BLaER1 (cell line): ENCODE results near the gene RETREG1.
A peak's percentile ranks its signal among the peaks of the same experiment; 100 is the strongest.
"Not testable (repeated sequence)": the region's sequence is repeated elsewhere in the genome, so short reads cannot be mapped to it uniquely, and the experiment has no call there.

Source experiments
- H3K27ac ChIP-seq: shearing (Covaris generic); formaldehyde crosslinking; 2 replicates; pipeline ENCODE4 v1.8.1; 2022
- H3K27me3 ChIP-seq: shearing (Covaris generic); formaldehyde crosslinking; 2 replicates; pipeline ENCODE4 v1.8.1; 2022
- H3K36me3 ChIP-seq: shearing (Covaris generic); formaldehyde crosslinking; 2 replicates; pipeline ENCODE4 v1.8.1; 2022
- H3K4me1 ChIP-seq: shearing (Covaris generic); formaldehyde crosslinking; 2 replicates; pipeline ENCODE4 v1.8.1; 2022
- H3K4me2 ChIP-seq: shearing (Covaris generic); formaldehyde crosslinking; 2 replicates; pipeline ENCODE4 v1.8.1; 2022
- H3K4me3 ChIP-seq: shearing (Covaris generic); formaldehyde crosslinking; 2 replicates; pipeline ENCODE4 v1.8.1; 2022
- H3K9ac ChIP-seq: shearing (Covaris generic); formaldehyde crosslinking; 2 replicates; pipeline ENCODE4 v1.8.1; 2022
- H3K9me3 ChIP-seq: shearing (Covaris generic); formaldehyde crosslinking; 2 replicates; pipeline ENCODE4 v1.8.1; 2022
- H4K20me1 ChIP-seq: shearing (Covaris generic); formaldehyde crosslinking; 2 replicates; pipeline ENCODE4 v1.8.1; 2022
- Cebpa-rat ChIP-seq: shearing (Covaris generic); IDR thresholded peaks from 2 replicates; pipeline ENCODE4 v1.8.1; 2022

Gene RETREG1

DNA sequence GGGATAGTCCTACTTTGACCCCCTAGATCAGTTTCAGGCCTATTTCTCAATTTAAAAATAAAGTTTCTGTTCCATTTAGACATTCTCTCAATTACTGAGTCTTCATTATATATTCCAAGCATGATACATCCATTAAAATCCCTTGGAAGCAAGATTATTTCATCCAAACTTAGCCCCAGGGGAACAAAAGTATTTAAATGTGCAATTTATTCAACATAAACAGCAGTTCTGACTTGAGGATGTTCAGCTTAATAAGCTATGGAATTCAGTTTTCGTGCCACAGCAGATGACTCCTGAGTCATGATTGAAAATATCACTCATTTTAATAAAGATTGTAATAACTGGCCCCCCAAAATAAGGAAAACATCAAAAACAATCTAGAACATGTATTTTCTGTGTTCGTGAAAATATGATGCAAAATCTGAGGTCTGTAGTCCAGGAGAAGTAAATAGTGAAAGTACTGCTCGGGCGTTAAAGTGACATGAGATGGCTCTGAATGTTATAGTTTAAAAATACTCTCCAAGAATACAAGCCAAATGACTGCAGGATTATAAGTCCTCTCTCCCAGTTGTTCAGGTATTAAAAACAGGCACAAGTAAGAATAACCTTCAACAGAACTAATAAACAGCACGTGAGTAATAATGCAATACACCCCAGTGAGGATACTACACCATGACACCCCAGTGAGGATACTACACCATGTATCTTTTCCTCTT is 67.1 kb downstream of the RETREG1 start:
- Histone ChIP-seq H3K27ac (no peak overlapping the region), H3K9ac (no peak overlapping the region), H3K4me2 (no peak overlapping the region), H3K36me3 (peaks cover 30% of the 10 kb centered on the region), H4K20me1 (peaks cover 16% of the 10 kb centered on the region; the same call in 1 of the 2 replicates), H3K27me3 (no peaks in the 10 kb centered on the region), H3K4me1 (peaks cover 29% of the 10 kb centered on the region), H3K9me3 (peaks cover 9% of the 10 kb centered on the region; the same call in 1 of the 2 replicates), H3K4me3 (no peak overlapping the region)
- TF ChIP-seq Cebpa-rat = no peak

DNA sequence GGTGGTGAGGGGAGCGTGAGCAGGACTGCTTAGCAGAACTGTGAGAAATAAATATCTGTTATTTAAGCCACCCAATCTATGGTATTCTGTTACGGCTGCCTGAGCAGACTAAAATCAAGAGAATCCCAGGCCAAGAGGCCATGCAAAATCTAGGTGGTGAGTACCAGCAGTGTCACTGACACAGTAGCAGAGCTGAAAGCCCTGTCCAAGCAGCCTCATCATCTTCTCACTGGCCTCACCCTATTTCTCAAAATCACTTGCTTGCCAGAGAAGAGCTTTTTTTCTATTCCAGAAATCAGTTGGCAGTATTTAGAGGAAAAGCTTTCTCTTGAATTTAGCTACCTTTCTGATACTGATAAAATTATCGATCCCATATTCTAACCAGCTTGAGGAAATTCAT is 68.0 kb downstream of the RETREG1 start:
- H3K36me3 ChIP-seq = peaks cover 25% of the 10 kb centered on the region
- H3K9me3 ChIP-seq = peaks cover 9% of the 10 kb centered on the region; the same call in 1 of the 2 replicates
- peaks cover 16% of the 10 kb centered on the region; the same call in 1 of the 2 replicates for H4K20me1 ChIP-seq
- H3K4me1 ChIP-seq = peaks cover 21% of the 10 kb centered on the region
- no peak overlapping the region for H3K27ac ChIP-seq
- TF ChIP-seq Cebpa-rat = no peak
- no peak overlapping the region for H3K4me3 ChIP-seq
- no peak overlapping the region for H3K4me2 ChIP-seq
- no peaks in the 10 kb centered on the region for H3K27me3 ChIP-seq
- no peak overlapping the region for H3K9ac ChIP-seq

DNA sequence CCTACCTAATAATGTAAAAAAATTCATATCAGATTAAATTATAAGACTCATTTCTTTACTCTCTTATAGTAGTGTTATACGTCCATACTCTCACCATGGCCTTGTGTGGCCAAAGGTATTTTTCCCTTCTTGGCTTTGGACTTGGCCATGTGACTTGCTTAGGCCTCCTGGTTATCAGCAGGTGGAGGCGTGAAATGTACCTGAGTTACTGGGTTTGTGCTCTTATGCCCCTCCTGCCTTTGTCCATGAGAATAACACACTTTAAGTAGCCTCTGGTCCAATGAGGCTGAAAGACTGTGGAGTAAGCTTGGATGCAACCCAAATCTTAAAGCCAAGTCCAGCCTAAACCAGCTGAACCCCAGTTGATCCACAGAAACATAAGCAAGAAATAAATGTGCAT is 68.7 kb downstream of the RETREG1 start:
- Histone ChIP-seq H3K4me1 (peaks cover 16% of the 10 kb centered on the region), H3K4me3 (no peak overlapping the region), H3K4me2 (no peak overlapping the region), H3K9ac (no peak overlapping the region), H3K27me3 (no peaks in the 10 kb centered on the region), H3K9me3 (peaks cover 9% of the 10 kb centered on the region; the same call in 1 of the 2 replicates), H4K20me1 (peaks cover 16% of the 10 kb centered on the region; the same call in 1 of the 2 replicates), H3K36me3 (peaks cover 23% of the 10 kb centered on the region), H3K27ac (no peak overlapping the region)
- no peak for TF ChIP-seq Cebpa-rat

DNA sequence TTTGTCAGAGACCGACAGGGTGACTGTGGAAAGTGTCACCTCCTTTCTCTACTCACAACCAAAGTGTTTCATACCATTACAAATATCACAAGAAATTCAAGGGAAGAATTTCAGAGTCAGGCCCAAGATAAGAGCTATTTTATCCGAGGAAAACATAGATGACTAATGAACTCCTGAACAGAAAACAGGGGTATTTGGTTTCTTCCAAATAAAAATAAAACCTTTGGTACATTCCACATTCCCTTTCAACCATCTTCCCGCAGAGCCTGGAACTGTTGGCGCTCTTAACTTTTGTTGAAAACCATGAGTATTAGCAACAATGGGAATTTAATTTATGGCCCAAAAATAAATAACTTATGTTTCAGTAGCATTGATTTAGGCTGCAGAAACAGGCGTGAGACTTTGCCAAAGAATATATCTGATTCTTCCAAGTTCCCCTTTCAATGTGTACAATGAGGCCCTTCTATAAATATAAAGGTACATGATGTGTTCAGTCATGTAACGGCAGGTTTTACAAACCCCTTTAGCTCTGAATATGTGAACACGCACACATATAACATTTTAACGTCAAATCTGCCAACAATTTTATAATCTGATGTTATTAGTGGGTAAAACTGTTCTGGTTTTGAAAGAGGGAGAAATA is 69.5 kb downstream of the RETREG1 start:
- no peak overlapping the region for H3K4me3 ChIP-seq
- H3K9ac ChIP-seq = no peak overlapping the region
- H3K36me3 ChIP-seq = peaks cover 23% of the 10 kb centered on the region
- no peak overlapping the region for H3K4me2 ChIP-seq
- H3K27ac ChIP-seq = no peak overlapping the region
- no peaks in the 10 kb centered on the region for H3K27me3 ChIP-seq
- H3K9me3 ChIP-seq = peaks cover 9% of the 10 kb centered on the region; the same call in 1 of the 2 replicates
- H4K20me1 ChIP-seq = peaks cover 16% of the 10 kb centered on the region; the same call in 1 of the 2 replicates
- peaks cover 13% of the 10 kb centered on the region for H3K4me1 ChIP-seq
- no peak for TF ChIP-seq Cebpa-rat

DNA sequence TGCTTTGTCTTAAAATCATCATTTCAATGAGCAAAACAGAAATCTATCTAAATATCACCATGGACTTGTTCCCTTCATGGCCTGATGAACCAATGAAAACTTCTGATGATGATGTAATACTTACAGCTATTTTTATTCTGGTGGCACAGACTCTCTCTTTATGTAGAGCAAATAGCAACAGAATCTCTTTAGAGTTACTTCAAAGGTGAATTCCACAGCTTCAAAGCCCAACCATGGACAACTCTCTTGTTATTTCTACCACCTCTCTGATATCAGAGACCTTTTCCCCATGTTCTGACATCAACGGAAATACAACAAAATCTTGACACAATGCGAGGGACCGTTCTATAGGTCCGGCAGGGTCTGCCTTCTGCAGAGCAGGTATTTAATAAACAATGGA is 70.1 kb downstream of the RETREG1 start:
- Histone ChIP-seq H3K9me3 (peaks cover 7% of the 10 kb centered on the region; the same call in 1 of the 2 replicates), H3K27me3 (no peaks in the 10 kb centered on the region), H3K27ac (no peak overlapping the region), H3K4me1 (peaks cover 18% of the 10 kb centered on the region), H4K20me1 (peaks cover 16% of the 10 kb centered on the region; the same call in 1 of the 2 replicates), H3K4me3 (no peak overlapping the region), H3K9ac (no peak overlapping the region), H3K4me2 (no peak overlapping the region), H3K36me3 (peaks cover 21% of the 10 kb centered on the region)
- TF ChIP-seq Cebpa-rat = no peak

DNA sequence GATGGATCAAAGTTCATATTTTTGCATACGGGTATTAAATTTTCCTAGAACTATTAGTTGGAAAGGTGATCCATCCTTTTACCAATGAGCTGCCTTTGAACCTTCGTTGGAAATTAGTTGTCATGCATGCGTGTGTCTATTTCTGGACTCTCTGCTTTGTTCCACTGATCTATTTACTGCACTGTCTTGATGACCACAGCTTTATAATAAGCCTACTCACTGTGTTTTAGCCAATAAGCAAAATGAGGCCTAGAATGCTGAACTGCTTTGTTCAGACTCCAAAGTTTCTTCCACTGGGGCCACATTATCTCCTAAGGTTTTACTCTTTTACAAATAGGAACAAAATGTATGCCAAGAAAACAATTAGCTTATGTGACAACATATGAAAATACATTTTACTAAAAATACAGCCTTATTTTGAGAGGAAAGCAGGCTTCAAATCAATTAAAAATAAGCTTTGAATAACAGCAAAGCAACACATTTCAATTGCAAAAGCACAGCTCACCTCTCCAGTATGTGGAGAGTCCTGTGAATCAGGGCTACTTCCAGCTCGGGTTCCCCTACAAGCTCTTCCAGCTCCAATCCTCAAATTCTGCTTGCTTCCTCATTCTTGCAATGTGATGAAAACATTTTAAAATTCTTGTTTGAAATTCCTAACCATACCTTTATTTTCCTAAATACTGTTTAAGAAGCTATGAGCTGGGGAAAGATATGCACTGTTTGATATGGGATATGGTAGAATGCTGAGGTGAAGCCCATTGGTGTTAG is 72.0 kb downstream of the RETREG1 start:
- peaks cover 28% of the 10 kb centered on the region for H3K4me1 ChIP-seq
- peaks cover 28% of the 10 kb centered on the region for H4K20me1 ChIP-seq
- TF ChIP-seq Cebpa-rat = no peak
- H3K4me3 ChIP-seq = no peak overlapping the region
- no peak overlapping the region for H3K27ac ChIP-seq
- H3K27me3 ChIP-seq = no peaks in the 10 kb centered on the region
- no peaks in the 10 kb centered on the region for H3K9me3 ChIP-seq
- H3K4me2 ChIP-seq = no peak overlapping the region
- peaks cover 18% of the 10 kb centered on the region for H3K36me3 ChIP-seq
- H3K9ac ChIP-seq = no peak overlapping the region

DNA sequence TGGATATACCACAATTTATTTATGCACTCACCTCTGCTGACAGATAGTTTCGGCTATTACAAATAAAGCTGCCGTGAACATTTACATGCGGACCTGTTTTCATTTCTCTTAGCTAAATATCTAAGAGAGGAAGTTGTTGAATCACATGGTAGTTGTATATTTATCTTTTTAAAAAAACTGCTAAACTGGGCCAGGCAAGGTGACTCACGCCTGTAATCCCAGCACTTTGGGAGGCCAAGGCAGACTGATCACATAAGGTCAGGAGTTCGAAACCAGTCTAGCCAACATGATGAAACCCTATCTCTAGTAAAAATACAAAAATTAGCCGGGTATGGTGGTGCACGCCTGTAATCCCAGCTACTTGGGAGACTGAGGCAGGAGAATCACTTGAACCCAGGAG is 73.6 kb downstream of the RETREG1 start:
- Histone ChIP-seq H3K36me3 (peaks cover 29% of the 10 kb centered on the region), H4K20me1 (peaks cover 43% of the 10 kb centered on the region), H3K4me1 (peaks cover 28% of the 10 kb centered on the region)
- H3K9me3 ChIP-seq, H3K4me3 ChIP-seq, H3K27me3 ChIP-seq, H3K4me2 ChIP-seq, H3K9ac ChIP-seq, H3K27ac ChIP-seq: not testable (repeated sequence)

DNA sequence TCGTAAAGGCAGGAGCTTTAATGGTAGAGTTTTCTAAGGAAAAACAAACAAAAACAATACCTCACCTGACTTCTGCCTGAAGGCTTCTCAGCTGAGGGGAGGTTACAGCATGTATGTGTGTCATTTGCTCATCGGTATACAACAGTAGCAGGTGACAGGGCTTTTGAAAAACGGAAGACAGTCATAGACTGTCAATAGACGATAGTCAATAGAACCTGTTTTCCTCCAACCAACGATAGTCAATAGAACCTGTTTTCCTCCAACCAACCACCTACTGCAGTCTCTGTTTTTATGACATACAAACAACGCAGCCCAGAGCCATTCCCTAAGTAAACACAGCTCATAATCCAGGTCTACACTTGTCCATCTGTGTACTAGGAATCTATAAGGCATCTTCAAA is 74.6 kb downstream of the RETREG1 start:
- Histone ChIP-seq H3K4me3 (no peak overlapping the region), H3K4me2 (peak overlapping the region; percentile 8), H3K9me3 (no peaks in the 10 kb centered on the region), H3K27ac (no peak overlapping the region; the same call in 1 of the 2 replicates), H4K20me1 (peaks cover 52% of the 10 kb centered on the region), H3K36me3 (peaks cover 38% of the 10 kb centered on the region), H3K27me3 (no peaks in the 10 kb centered on the region), H3K9ac (no peak overlapping the region), H3K4me1 (peaks cover 28% of the 10 kb centered on the region)
- no peak for TF ChIP-seq Cebpa-rat

DNA sequence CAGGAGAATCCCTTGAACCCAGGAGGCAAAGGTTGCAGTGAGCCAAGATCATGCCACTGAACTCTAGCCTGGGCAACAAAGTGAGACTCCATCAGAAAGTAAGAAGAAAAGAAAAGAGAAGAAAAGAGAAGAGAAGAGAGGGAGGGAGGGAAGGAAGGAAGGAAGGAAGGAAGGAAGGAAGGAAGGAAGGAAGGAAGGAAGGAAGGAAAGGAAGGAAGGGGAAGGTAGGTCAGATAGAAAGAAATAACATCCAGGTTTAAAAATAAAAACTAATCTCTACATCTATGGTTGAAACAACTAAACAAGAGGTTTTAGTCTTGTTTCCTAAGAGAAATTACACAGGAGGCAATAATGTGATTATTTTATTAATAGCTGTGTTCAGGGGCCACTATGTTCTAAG is 75.2 kb downstream of the RETREG1 start:
- Histone ChIP-seq H4K20me1 (peaks cover 58% of the 10 kb centered on the region), H3K4me1 (peaks cover 25% of the 10 kb centered on the region), H3K36me3 (peaks cover 45% of the 10 kb centered on the region), H3K4me2 (peak overlapping the region; percentile 8)
- H3K9me3 ChIP-seq, H3K4me3 ChIP-seq, H3K27ac ChIP-seq, H3K27me3 ChIP-seq, H3K9ac ChIP-seq: not testable (repeated sequence)

DNA sequence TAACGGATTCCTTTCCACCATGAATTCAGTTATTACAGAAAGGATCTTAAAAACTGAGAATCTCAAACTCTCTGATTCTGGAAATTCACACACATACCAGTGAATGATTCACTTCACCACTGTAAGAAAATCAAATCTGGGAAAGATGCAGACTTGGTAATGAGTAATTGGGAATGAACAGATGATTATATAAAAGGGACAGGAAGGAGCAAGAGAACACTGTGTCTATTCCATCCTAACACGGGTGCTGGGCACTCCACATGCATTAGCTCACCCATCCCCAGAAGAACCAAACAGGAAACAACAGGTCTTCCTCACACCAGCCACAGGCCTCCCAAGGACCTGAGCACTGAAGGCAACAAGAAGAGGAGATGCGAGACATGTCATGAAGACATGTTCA is 76.4 kb downstream of the RETREG1 start:
- Histone ChIP-seq H3K27me3 (no peaks in the 10 kb centered on the region), H3K9ac (no peak overlapping the region), H3K27ac (no peak overlapping the region), H3K9me3 (no peaks in the 10 kb centered on the region), H3K4me3 (no peak overlapping the region), H3K4me1 (peaks cover 25% of the 10 kb centered on the region), H4K20me1 (peaks cover 58% of the 10 kb centered on the region), H3K36me3 (peaks cover 52% of the 10 kb centered on the region), H3K4me2 (no peak overlapping the region)
- no peak for TF ChIP-seq Cebpa-rat
